ENCODE measurements around the gene CDK5RAP2.

GRCh38 chr9:120431268-120431667 is 148.7 kb downstream of the CDK5RAP2 start:
- TF ChIP-seq FOXK2 (IDR thresholded peaks at IDR 0.05) = no peak
- TF ChIP-seq CTCF (IDR thresholded peaks at IDR 0.05 in 2 of 3, conservative IDR thresholded peaks at IDR 0.05 in 1 of 3; ENCODE audit: control insufficient read depth in 2 of 3, extremely low read depth in 1 of 3, insufficient read depth in 1 of 3, low read depth in 3 of 3, low read length in 3 of 3) = no peak
- no peak for TF ChIP-seq CEBPB (IDR thresholded peaks at IDR 0.05; ENCODE audit: borderline replicate concordance in 1 of 2, low read depth in 2 of 2, low read length in 2 of 2)
- no peak for TF ChIP-seq RBBP5 (conservative IDR thresholded peaks at IDR 0.05)
- TF ChIP-seq TCF3 (IDR thresholded peaks at IDR 0.05; ENCODE audit: borderline replicate concordance, insufficient read depth, low read depth, low read length) = no peak
- no peak for TF ChIP-seq POLR2A (IDR thresholded peaks at IDR 0.05; ENCODE audit: low read depth, low read length)
- no peak for TF ChIP-seq POLR2AphosphoS5 (IDR thresholded peaks at IDR 0.05; ENCODE audit: low read length)
- TF ChIP-seq, protein P1, sequence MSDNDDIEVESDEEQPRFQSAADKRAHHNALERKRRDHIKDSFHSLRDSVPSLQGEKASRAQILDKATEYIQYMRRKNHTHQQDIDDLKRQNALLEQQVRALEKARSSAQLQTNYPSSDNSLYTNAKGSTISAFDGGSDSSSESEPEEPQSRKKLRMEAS (IDR thresholded peaks at IDR 0.05; ENCODE audit: low read depth, low read length) = no peak
- TF ChIP-seq CHD4 (IDR thresholded peaks at IDR 0.05) = no peak
- TF ChIP-seq RCOR1 (conservative IDR thresholded peaks at IDR 0.05; ENCODE audit: low read depth, low read length) = no peak
- no peak for TF ChIP-seq ZNF384 (IDR thresholded peaks at IDR 0.05; ENCODE audit: borderline replicate concordance, low read depth, low read length)
- TF ChIP-seq USF2 (IDR thresholded peaks at IDR 0.05; ENCODE audit: borderline replicate concordance, low read depth, low read length) = no peak
